HepG2 (cell line): ENCODE results near the gene EEFSEC. TPM values are rescaled to one million over a fixed set of nuclear protein-coding genes. Genes with fewer than 3 reads are reported as not detected.
A peak's percentile ranks its signal among the peaks of the same experiment; 100 is the strongest.

Source experiments
- EP300 ChIP-seq, 3 experiments: sonication (generic) in 1 of 3; formaldehyde crosslinking in 1 of 3; IDR thresholded peaks; 2 replicates each; pipeline versions ENCODE4 v1.5.1 to v1.6.1; 2011 to 2020; ENCODE audit warnings: low read depth in 2 of 3, low read length in 2 of 3, borderline replicate concordance in 1 of 3, improper control_type of control experiment in 1 of 3, mild to moderate bottlenecking in 1 of 3, missing genetic modification reagents in 1 of 3, moderate library complexity in 1 of 3
- FOSL2 ChIP-seq: sonication (generic); formaldehyde crosslinking; IDR thresholded peaks from 2 replicates; pipeline ENCODE4 v1.4.0; 2020; ENCODE audit warnings: missing genetic modification reagents
- GFI1 ChIP-seq: sonication (generic); formaldehyde crosslinking; IDR thresholded peaks from 2 replicates; pipeline ENCODE4 v1.5.0; 2020; ENCODE audit warnings: missing genetic modification reagents, mild to moderate bottlenecking, borderline replicate concordance
- HDAC1 ChIP-seq: sonication (generic); formaldehyde crosslinking; IDR thresholded peaks from 2 replicates; pipeline ENCODE4 v1.5.1; 2020; ENCODE audit warnings: mild to moderate bottlenecking, missing genetic modification reagents
- HMGA1 ChIP-seq: sonication (generic); formaldehyde crosslinking; conservative IDR thresholded peaks from 2 replicates; pipeline ENCODE4 v1.4.0; 2020; ENCODE audit warnings: missing genetic modification reagents
- HNF4G ChIP-seq, 2 experiments: sonication (generic) in 1 of 2; formaldehyde crosslinking in 1 of 2; IDR thresholded peaks; 2 replicates each; pipeline versions ENCODE4 v1.4.0 to v1.6.1; 2011 to 2020; ENCODE audit warnings: borderline replicate concordance in 2 of 2, low read depth in 2 of 2, mild to moderate bottlenecking in 2 of 2, low read length in 1 of 2, missing genetic modification reagents in 1 of 2, moderate library complexity in 1 of 2
- JUNB ChIP-seq: sonication (generic); formaldehyde crosslinking; IDR thresholded peaks from 2 replicates; pipeline ENCODE4 v1.8.0; 2022; ENCODE audit warnings: missing genetic modification reagents, mild to moderate bottlenecking, borderline replicate concordance
- KDM2A ChIP-seq: sonication (generic); formaldehyde crosslinking; IDR thresholded peaks from 2 replicates; pipeline ENCODE4 v1.4.0; 2020; ENCODE audit warnings: low read depth, missing genetic modification reagents, borderline replicate concordance
- MXI1 ChIP-seq: IDR thresholded peaks from 3 replicates; pipeline ENCODE4 v1.6.1; 2012; ENCODE audit warnings: low read depth, low read length, inconsistent platforms, borderline replicate concordance
- RARA ChIP-seq: IDR thresholded peaks from 2 replicates; pipeline ENCODE4 v1.6.1; 2016; ENCODE audit warnings: missing genetic modification reagents, missing compliant biosample characterization
- RBM39 ChIP-seq: fragments of 200-400 bp; formaldehyde crosslinking; IDR thresholded peaks from one replicate; pipeline ENCODE4 v1.6.1; 2018; ENCODE audit warnings: antibody characterized with exemption, mild to moderate bottlenecking, low read depth, low read length; ENCODE audit not compliant: poor library complexity, severe bottlenecking
- SALL2 ChIP-seq: sonication (generic); formaldehyde crosslinking; IDR thresholded peaks from 2 replicates; pipeline ENCODE4 v1.8.1; 2023; ENCODE audit warnings: mild to moderate bottlenecking, missing genetic modification reagents, inconsistent platforms
- SIX4 ChIP-seq: sonication (generic); formaldehyde crosslinking; IDR thresholded peaks from 2 replicates; pipeline ENCODE4 v1.4.0; 2020; ENCODE audit warnings: missing genetic modification reagents
- ZNF331 ChIP-seq: sonication (generic); formaldehyde crosslinking; IDR thresholded peaks from 2 replicates; pipeline ENCODE4 v1.4.0; 2020; ENCODE audit warnings: missing genetic modification reagents
- ZNF670 ChIP-seq: sonication (generic); formaldehyde crosslinking; IDR thresholded peaks from 2 replicates; pipeline ENCODE4 v1.8.0; 2022; ENCODE audit warnings: mild to moderate bottlenecking, missing genetic modification reagents, borderline replicate concordance
- polyA plus RNA-seq, 8 experiments: library from polyadenylated mRNA; depleted of rRNA in 3 of 8; stranded (reverse) in 7 of 8; unstranded in 1 of 8; fragments of >200 nt; fragmentation: Illumina TruSeq in 4 of 8; extraction: Trizol in 4 of 8; gene quantifications; 2 replicates each; pipeline versions ENCODE4 v1.2.1 to v1.2.3, GENCODE V29; 2011 to 2016; ENCODE audit warnings: low read depth in 4 of 8, missing spikeins in 1 of 8, mixed read lengths in 1 of 8; ENCODE audit not compliant: insufficient read depth in 1 of 8
- total RNA-seq, 5 experiments: library from RNA; depleted of rRNA; stranded (reverse); fragments of >200 nt; fragmentation: Illumina TruSeq; extraction: Trizol; gene quantifications; 2 replicates each; pipeline ENCODE4 v1.2.3, GENCODE V29; 2016; ENCODE audit warnings: low read depth in 1 of 5
- TF ChIP-seq, protein P1 (sequence below): sonication (generic); formaldehyde crosslinking; IDR thresholded peaks from 2 replicates; pipeline ENCODE4 v1.4.0; 2020; ENCODE audit warnings: missing genetic modification reagents
- TF ChIP-seq, protein P2 (sequence below): sonication (generic); formaldehyde crosslinking; IDR thresholded peaks from 2 replicates; pipeline ENCODE4 v1.5.1; 2020; ENCODE audit warnings: missing genetic modification reagents, mild to moderate bottlenecking, borderline replicate concordance
- TF ChIP-seq, protein P3 (sequence below): sonication (generic); formaldehyde crosslinking; IDR thresholded peaks from 2 replicates; pipeline ENCODE4 v1.5.1; 2020; ENCODE audit warnings: mild to moderate bottlenecking, missing genetic modification reagents, moderate library complexity
- TF ChIP-seq, protein P4 (sequence below): IDR thresholded peaks from 2 replicates; pipeline ENCODE4 v1.6.1; 2016; ENCODE audit warnings: low read depth, control low read depth

The EEFSEC gene
- total and polyA plus RNA-seq, 2 of the 13 experiments (the other 11 are each of a cell fraction or from before 2014, with no cell fraction given), result 6.4 to 24.2 TPM

DNA sequence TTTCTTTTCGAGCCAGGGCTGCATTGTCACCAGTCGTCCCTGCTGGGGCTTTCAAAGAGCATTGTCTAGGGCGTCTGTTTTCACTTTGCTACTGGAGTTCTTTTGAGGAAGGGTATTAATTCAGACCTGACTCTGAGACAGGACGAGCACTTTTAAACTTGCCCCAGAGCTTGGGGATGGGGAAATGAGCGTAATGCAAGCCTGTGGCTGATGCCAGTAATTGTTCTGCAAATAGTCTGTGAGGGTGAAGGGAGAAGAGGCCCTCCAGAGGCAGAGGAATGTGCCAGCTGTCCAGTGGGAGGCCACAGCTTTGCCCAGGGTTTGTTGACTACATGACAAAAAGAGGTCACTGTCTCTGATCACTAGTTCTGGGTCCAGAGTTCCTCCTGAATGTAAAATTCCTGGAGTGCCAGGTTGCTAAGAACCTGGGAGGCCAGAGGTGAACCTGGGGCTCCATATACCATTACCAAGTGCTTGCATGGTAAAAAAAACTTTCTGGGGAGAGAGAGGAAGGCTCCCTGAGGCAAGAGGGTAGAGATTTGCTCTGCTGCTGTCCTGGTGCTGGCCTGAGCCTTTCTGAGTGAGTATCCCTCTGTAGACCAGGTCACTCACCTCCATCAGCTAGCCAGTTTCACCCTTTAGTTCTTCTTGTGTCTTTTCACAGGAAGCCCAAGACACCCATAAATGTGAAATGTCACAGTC, 14.8 kb downstream of the EEFSEC start (continued):
- TF ChIP-seq, protein P1, sequence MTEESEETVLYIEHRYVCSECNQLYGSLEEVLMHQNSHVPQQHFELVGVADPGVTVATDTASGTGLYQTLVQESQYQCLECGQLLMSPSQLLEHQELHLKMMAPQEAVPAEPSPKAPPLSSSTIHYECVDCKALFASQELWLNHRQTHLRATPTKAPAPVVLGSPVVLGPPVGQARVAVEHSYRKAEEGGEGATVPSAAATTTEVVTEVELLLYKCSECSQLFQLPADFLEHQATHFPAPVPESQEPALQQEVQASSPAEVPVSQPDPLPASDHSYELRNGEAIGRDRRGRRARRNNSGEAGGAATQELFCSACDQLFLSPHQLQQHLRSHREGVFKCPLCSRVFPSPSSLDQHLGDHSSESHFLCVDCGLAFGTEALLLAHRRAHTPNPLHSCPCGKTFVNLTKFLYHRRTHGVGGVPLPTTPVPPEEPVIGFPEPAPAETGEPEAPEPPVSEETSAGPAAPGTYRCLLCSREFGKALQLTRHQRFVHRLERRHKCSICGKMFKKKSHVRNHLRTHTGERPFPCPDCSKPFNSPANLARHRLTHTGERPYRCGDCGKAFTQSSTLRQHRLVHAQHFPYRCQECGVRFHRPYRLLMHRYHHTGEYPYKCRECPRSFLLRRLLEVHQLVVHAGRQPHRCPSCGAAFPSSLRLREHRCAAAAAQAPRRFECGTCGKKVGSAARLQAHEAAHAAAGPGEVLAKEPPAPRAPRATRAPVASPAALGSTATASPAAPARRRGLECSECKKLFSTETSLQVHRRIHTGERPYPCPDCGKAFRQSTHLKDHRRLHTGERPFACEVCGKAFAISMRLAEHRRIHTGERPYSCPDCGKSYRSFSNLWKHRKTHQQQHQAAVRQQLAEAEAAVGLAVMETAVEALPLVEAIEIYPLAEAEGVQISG (CRISPR knock-in tag), result peak; percentile 67; the same call in 1 of the 2 replicates
- TF ChIP-seq JUNB (no peak), MXI1 (peak; percentile 26; the same call in 1 of the 3 replicates), RBM39 (no peak), RARA (peak; percentile 94), HNF4G (IDR thresholded peaks at IDR 0.05; ENCODE audit: borderline replicate concordance, low read depth, low read length) (peak; percentile 92), HNF4G (CRISPR knock-in tag; IDR thresholded peaks at IDR 0.05; ENCODE audit: borderline replicate concordance, low read depth) (peak; percentile 75; the same call in 1 of the 2 replicates), SIX4 (peak; percentile 65; the same call in 1 of the 2 replicates), EP300 (IDR thresholded peaks at IDR 0.05; ENCODE audit: low read depth in 2 of 2, low read length in 2 of 2) (peak; percentile 76 to 87; a peak in 3 of 4 replicates), EP300 (CRISPR knock-in tag; IDR thresholded peaks at IDR 0.05; ENCODE audit: borderline replicate concordance) (peak; percentile 92), FOSL2 (peak; percentile 61), ZNF670 (CRISPR knock-in tag) (no peak), KDM2A (CRISPR knock-in tag) (no peak; the same call in 1 of the 2 replicates), ZNF331 (peak; percentile 82; the same call in 1 of the 2 replicates), HDAC1 (CRISPR knock-in tag) (peak; percentile 53; the same call in 1 of the 2 replicates), GFI1 (CRISPR knock-in tag) (peak; percentile 80), SALL2 (CRISPR knock-in tag) (peak; percentile 49; the same call in 1 of the 2 replicates), HMGA1 (CRISPR knock-in tag) (no peak)
- TF ChIP-seq, protein P2, sequence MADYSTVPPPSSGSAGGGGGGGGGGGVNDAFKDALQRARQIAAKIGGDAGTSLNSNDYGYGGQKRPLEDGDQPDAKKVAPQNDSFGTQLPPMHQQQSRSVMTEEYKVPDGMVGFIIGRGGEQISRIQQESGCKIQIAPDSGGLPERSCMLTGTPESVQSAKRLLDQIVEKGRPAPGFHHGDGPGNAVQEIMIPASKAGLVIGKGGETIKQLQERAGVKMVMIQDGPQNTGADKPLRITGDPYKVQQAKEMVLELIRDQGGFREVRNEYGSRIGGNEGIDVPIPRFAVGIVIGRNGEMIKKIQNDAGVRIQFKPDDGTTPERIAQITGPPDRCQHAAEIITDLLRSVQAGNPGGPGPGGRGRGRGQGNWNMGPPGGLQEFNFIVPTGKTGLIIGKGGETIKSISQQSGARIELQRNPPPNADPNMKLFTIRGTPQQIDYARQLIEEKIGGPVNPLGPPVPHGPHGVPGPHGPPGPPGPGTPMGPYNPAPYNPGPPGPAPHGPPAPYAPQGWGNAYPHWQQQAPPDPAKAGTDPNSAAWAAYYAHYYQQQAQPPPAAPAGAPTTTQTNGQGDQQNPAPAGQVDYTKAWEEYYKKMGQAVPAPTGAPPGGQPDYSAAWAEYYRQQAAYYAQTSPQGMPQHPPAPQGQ (CRISPR knock-in tag), result no peak
- TF ChIP-seq, protein P3, sequence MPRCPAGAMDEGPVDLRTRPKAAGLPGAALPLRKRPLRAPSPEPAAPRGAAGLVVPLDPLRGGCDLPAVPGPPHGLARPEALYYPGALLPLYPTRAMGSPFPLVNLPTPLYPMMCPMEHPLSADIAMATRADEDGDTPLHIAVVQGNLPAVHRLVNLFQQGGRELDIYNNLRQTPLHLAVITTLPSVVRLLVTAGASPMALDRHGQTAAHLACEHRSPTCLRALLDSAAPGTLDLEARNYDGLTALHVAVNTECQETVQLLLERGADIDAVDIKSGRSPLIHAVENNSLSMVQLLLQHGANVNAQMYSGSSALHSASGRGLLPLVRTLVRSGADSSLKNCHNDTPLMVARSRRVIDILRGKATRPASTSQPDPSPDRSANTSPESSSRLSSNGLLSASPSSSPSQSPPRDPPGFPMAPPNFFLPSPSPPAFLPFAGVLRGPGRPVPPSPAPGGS (CRISPR knock-in tag), result 0 out of 2 replicates have a peak, but pooled peaks have one; percentile 57
- TF ChIP-seq, protein P4, sequence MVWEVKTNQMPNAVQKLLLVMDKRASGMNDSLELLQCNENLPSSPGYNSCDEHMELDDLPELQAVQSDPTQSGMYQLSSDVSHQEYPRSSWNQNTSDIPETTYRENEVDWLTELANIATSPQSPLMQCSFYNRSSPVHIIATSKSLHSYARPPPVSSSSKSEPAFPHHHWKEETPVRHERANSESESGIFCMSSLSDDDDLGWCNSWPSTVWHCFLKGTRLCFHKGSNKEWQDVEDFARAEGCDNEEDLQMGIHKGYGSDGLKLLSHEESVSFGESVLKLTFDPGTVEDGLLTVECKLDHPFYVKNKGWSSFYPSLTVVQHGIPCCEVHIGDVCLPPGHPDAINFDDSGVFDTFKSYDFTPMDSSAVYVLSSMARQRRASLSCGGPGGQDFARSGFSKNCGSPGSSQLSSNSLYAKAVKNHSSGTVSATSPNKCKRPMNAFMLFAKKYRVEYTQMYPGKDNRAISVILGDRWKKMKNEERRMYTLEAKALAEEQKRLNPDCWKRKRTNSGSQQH, result peak; percentile 58; the same call in 1 of the 2 replicates
